Ramos (cell line): ENCODE data around the gene TRIM26.
"Not testable (repeated sequence)": the region's sequence is repeated elsewhere in the genome, so short reads cannot be mapped to it uniquely, and the experiment has no call there.

ENCODE experiments used
- in situ Hi-C: fragments of 300-500 bp; cut with MboI; formaldehyde crosslinking; loops from one replicate; pipeline ENCODE4 v1.14.3; 2022; ENCODE audit warnings: low sequenced_read_pairs; ENCODE audit not compliant: unreplicated experiment

Gene TRIM26

DNA sequence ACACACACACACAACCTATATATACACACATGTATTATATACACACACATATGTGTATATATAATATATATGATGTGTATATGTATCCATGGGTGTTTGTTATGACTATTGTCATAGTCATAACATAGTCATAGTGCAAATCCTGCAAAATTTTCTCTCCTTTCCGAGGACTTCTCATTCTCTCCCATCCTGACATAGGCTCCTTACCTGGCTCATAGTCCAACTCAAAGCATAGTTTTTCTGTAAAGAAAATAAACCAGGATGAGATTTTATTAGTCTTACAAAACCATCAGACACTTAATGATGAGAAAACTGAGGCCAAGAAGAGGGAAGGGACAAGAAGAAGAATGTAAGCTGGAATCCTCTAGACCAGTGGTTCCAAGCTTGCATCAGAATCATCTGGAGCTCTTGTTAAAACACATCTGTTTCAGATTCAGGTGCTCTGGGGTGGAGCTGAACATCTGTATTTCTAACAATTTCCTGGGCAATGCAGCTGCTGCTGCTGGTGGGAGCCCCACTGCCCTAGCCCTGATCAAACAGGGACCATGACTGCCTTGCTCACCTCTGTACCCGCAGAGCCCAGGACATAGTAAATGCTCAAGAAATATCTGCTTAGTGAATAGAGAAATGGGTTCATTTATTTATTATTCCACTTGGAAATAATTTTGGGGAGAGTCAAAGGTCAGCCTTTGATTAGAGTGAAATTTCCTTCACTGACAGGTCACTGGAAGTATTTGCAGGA is 57.5 kb downstream of the TRIM26 start:
- in situ Hi-C loops = no loop called here

- in situ Hi-C loops = no loop called here
These were observed 58.3 kb downstream of the TRIM26 start for GRCh38 chr6:30154709-30155519.

DNA sequence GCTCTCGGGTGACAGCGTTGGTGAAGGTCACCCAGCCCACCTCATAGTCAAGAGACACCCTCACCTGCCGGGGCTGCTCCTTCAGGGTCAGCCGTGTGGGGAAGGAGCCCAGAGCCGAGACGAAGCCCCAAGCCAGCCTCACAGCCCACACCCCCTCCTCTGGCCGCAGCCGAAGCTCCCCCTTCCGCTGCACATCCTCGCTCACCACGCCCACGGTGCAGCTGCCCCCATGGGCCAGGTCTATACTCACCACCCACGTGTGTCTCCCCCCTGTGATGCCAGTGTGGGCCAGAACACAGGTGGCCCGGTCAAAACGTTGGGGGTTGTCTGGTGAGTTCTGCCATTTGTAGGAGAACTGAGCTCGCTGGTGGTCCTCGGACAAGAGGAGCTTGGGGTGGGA is 59.1 kb downstream of the TRIM26 start:
- in situ Hi-C loops = no loop called here

DNA sequence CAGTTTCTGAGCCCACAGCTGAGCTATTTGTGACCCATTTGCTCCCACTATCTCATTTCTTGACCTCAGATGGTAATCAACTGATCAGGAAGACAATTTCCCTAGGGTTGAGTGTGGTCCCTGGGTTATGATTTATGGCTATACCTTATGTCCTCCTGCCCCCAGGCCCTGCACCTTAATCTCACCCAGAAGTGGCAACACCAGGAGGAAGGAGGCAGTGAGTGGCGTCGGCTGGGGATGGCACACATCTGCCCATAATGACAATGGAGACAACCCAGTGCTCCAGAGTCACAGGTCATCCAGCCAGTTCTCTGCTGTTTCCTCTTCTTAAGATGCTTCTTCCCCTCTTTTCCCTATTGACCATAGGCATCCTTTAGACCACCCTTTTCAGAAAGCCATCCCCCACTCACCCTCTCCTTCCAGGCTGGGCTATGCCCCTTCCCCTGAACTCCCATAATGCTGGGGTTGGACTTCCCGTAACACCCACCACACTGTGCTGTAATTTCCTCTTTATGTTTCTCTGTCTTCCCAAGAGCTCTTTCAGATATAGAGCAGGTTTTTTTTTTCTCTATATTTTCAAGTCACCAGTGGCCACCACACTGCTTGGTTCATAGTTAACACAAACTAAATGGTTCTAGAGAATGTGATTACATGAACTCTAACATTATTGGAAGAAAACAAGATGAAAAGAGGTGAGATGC is 60.1 kb downstream of the TRIM26 start:
- in situ Hi-C loops = no loop called here

- in situ Hi-C loops = no loop called here
These were observed 61.1 kb downstream of the TRIM26 start for GRCh38 chr6:30152016-30152673.

- in situ Hi-C loops = no loop called here
These were observed 61.6 kb downstream of the TRIM26 start for GRCh38 chr6:30151580-30151979.

GRCh38 chr6:30150671-30151395 is 62.4 kb downstream of the TRIM26 start:
- in situ Hi-C loops = no loop called here

GRCh38 chr6:30149858-30150550 is 63.2 kb downstream of the TRIM26 start:
- in situ Hi-C loops = no loop called here

GRCh38 chr6:30149234-30149633 is 64.0 kb downstream of the TRIM26 start:
- in situ Hi-C loops = no loop called here

DNA sequence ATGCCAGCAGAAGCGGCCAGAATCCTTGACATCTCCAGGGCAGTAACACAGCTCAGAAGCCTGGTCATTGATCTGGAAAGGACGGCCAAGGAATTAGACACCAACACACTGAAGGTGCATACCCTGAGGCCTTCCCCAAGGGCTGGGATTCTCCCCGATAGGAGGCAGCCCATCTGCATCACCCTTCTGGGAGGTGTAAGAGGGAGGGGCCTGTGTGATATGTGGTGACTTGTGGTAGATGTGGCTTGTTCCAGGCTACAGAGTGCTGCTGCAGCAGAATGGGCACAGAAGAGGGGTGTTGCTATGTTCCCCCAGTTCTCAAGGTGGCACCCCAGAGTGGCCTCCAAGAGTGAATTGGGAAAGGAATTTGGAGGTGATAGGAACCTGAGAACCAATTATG is 66.1 kb downstream of the TRIM26 start:
- in situ Hi-C loops = no loop called here

- in situ Hi-C loops = no loop called here
These were observed 67.4 kb downstream of the TRIM26 start for GRCh38 chr6:30145818-30146217.

- in situ Hi-C loops = no loop called here
These were observed 68.4 kb downstream of the TRIM26 start for GRCh38 chr6:30144811-30145210.

DNA sequence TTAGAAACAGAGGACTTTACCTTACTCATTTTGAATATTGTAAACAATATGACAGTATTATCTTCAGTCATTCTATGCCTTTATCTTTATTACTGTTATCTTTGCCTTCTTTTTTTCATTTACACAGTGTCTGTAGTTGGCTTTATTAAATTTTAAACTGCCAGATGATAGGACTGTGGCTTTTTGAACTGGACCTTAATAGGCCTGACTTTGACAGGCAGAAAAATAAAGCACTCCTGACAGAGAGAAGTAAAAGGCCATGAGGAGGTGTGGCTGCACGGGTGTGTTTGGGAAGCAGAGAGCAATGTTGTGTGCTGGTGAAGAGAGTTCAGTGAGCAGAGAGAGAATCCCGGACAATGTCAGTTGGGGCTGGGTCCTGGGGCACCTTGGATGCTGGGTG is 69.4 kb downstream of the TRIM26 start:
- in situ Hi-C loops = no loop called here

GRCh38 chr6:30142665-30143064 is 70.5 kb downstream of the TRIM26 start:
- in situ Hi-C loops = no loop called here

DNA sequence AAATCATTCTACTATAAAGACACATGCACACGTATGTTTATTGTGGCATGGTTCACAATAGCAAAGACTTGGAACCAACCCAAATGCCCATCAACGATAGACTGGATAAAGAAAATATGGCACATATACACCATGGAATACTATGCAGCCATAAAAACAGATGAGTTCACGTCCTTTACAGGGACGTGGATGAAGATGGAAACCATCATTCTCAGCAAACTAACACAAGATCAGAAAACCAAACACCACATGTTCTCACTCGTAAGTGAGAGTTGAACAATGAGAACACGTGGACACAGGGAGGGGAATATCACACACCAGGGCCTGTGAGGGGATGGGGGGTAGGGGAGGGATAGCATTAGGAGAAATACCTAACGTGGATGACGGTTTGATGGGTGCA is 73.0 kb downstream of the TRIM26 start:
- in situ Hi-C loops = not testable (repeated sequence)

DNA sequence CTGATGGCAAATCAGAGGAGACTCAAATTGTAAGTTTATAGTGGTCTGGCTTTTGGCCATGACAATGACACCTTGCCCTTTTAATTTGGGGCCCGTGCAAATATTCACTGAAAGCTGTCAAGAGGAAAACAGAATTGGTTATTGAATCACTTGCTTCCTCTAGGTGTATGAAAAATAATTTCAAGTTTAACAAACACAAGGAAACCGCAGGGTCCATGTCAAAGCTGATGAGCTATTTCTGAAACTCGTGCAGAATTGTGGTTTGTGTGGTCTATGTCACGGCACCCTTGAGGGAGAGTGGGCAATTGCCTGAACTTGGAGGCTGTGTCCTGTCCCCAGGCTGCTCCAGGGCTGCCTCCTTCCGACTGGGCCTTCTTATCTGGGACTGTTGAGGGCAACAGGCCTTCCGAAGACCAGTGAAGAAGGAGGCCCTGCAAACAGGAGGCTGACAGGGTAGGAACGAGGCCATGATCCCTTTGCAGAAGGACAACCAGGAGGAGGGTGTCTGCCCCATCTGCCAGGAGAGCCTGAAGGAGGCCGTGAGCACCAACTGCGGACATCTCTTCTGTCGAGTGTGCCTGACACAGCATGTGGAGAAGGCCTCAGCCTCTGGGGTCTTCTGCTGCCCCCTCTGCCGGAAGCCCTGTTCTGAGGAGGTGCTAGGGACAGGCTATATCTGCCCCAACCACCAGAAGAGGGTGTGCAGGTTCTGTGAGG is 76.5 kb downstream of the TRIM26 start:
- in situ Hi-C loops = no loop called here

DNA sequence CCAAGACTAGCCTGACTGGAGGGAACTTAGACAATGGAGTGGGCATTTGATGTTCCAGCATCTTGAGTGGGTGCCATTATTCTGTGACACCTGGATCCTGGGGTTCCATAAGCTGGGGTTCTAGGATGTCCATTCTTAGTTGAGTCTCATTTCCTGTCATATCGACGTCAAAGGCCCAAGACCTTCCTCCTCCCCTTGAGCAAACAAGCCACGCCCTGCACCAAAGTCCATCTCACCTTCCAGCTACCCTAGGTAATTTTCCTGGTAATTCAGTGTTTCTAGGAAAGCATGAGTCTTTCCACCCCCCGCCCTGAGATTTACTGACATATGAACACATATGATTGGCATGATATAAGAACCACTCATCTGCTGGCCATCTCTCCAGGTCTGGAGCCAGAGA is 77.4 kb downstream of the TRIM26 start, which contains the start of gene TRIM40:
TSS of gene TRIM40 (plus strand) at position 384 of the 400 bp plus-strand sequence. CDS start 897 bp downstream, outside the sequence.
- in situ Hi-C loops = no loop called here

DNA sequence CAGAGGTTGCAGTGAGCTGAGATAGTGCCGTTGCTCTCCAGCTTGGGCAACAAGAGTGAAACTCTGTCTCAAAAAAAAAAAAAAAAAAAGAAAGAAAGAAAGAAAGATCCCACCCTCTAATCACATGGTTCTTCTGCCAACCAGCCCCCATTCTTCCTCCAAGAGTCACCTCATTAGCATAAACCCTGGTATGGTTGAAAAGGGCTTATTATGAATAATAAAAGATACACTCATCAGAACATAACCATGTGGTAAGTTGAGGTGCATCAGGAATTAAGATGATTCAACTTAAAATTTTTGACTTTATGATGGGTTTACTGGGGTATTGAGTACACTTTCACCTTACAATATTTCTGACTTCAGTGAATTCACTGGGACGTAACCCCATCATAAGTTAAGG is 78.1 kb downstream of the TRIM26 start:
- in situ Hi-C loops = no loop called here
